ENCODE measurements around the gene SLC31A2. TPM values are rescaled to one million over a fixed set of nuclear protein-coding genes. Genes with fewer than 3 reads are reported as not detected.

Gene SLC31A2
- polyA plus RNA-seq, 1 of the 3 experiments (the other 2 are of a cell fraction), result 6.4 TPM

DNA sequence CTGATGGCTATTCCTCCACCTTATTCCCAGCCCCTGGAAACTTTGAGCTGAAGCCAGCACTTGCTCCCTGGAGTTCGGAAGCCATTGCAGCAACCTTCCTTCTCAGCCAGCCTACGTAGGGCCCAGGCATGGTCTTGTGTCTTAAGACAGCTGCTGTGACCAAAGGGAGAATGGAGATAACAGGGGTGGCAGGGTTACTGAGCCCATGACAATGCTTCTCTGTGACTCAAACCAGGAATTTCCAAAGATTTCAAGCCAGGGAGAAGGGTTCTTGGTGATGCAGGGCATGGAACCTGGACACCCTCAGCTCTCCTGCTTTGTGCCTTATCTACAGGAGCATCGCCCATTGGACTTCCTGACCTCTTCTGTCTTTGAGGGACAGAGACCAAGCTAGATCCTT, 12.2 kb downstream of the SLC31A2 start:
- peaks cover 31 to 66% of the 10 kb centered on the region in 2 experiments for H3K36me3 ChIP-seq (replicated peaks in 1 of 2; ENCODE audit: control insufficient read depth in 1 of 2, insufficient read depth in 2 of 2, low read length in 1 of 2)
- H2AFZ ChIP-seq (ENCODE audit: low read depth), result no peak overlapping the region
- no peaks in the 10 kb centered on the region for H3K79me2 ChIP-seq (ENCODE audit: insufficient read depth)
- H3K27ac ChIP-seq (ENCODE audit: low read depth in 2 of 2, low read length in 1 of 2), result peak overlapping the region in 1 of 2 experiments; percentile 5; a peak in 1 of 4 replicates
- no peaks in the 10 kb centered on the region for H3K9me3 ChIP-seq
- TF ChIP-seq GATA2 (CRISPR knock-in tag; IDR thresholded peaks at IDR 0.05), result no peak
- TF ChIP-seq, protein P1, sequence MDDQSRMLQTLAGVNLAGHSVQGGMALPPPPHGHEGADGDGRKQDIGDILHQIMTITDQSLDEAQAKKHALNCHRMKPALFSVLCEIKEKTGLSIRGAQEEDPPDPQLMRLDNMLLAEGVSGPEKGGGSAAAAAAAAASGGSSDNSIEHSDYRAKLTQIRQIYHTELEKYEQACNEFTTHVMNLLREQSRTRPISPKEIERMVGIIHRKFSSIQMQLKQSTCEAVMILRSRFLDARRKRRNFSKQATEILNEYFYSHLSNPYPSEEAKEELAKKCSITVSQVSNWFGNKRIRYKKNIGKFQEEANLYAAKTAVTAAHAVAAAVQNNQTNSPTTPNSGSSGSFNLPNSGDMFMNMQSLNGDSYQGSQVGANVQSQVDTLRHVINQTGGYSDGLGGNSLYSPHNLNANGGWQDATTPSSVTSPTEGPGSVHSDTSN (IDR thresholded peaks at IDR 0.05), result no peak
- TF ChIP-seq TCF12 (IDR thresholded peaks at IDR 0.05), result no peak
- TF ChIP-seq NFIC (IDR thresholded peaks at IDR 0.05; ENCODE audit: borderline replicate concordance), result no peak
- no peak for TF ChIP-seq EZH2phosphoT487 (IDR thresholded peaks at IDR 0.05; ENCODE audit: borderline replicate concordance, low read depth)
- no peak for TF ChIP-seq RXRA (IDR thresholded peaks at IDR 0.05; ENCODE audit: borderline replicate concordance, low read depth)
- no peak for TF ChIP-seq JUND (IDR thresholded peaks at IDR 0.05)
- no peak for TF ChIP-seq YY1 (IDR thresholded peaks at IDR 0.05; ENCODE audit: low read depth)
- TF ChIP-seq USF2 (IDR thresholded peaks at IDR 0.05; ENCODE audit: borderline replicate concordance, low read depth, low read length), result no peak
- no peak for TF ChIP-seq FOSL2 (IDR thresholded peaks at IDR 0.05; ENCODE audit: borderline replicate concordance, low read depth)
- TF ChIP-seq EP300 (IDR thresholded peaks at IDR 0.05; ENCODE audit: borderline replicate concordance in 1 of 2, low read depth in 1 of 2, low read length in 1 of 2), result no peak
- no peak for TF ChIP-seq CHD2 (IDR thresholded peaks at IDR 0.05; ENCODE audit: low read length, partially characterized antibody)
- no peak for TF ChIP-seq GABPA (IDR thresholded peaks at IDR 0.05; ENCODE audit: low read depth)
- TF ChIP-seq, protein P2, sequence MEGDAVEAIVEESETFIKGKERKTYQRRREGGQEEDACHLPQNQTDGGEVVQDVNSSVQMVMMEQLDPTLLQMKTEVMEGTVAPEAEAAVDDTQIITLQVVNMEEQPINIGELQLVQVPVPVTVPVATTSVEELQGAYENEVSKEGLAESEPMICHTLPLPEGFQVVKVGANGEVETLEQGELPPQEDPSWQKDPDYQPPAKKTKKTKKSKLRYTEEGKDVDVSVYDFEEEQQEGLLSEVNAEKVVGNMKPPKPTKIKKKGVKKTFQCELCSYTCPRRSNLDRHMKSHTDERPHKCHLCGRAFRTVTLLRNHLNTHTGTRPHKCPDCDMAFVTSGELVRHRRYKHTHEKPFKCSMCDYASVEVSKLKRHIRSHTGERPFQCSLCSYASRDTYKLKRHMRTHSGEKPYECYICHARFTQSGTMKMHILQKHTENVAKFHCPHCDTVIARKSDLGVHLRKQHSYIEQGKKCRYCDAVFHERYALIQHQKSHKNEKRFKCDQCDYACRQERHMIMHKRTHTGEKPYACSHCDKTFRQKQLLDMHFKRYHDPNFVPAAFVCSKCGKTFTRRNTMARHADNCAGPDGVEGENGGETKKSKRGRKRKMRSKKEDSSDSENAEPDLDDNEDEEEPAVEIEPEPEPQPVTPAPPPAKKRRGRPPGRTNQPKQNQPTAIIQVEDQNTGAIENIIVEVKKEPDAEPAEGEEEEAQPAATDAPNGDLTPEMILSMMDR (IDR thresholded peaks at IDR 0.05), result no peak
- TF ChIP-seq MEF2A (IDR thresholded peaks at IDR 0.05; ENCODE audit: borderline replicate concordance, low read depth), result no peak
- TF ChIP-seq IRF3 (IDR thresholded peaks at IDR 0.05; ENCODE audit: low read depth, low read length), result no peak
- no peak for TF ChIP-seq TAF1 (IDR thresholded peaks at IDR 0.05; ENCODE audit: borderline replicate concordance, low read depth, low read length)
- TF ChIP-seq, protein P3, sequence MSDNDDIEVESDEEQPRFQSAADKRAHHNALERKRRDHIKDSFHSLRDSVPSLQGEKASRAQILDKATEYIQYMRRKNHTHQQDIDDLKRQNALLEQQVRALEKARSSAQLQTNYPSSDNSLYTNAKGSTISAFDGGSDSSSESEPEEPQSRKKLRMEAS (IDR thresholded peaks at IDR 0.05; ENCODE audit: low read depth), result no peak
- H3K9ac ChIP-seq, result no peak overlapping the region
- H3K9me2 ChIP-seq, result no peaks in the 10 kb centered on the region
- ChIA-PET CTCF (interaction anchor here (1.6 kb wide), 2 partner anchors 51 to 112 kb away, joined by 4 read pairs; partner anchors contain the start of gene CDC26), POLR2A (interaction anchor here (0.7 kb wide), 1 partner anchor 13 kb away, joined by 4 read pairs; no protein-coding TSS in a partner anchor)
- peaks cover 5 to 11% of the 10 kb centered on the region in 2 experiments; a peak in 1 of 4 replicates for H3K4me1 ChIP-seq (ENCODE audit: control insufficient read depth in 1 of 2, insufficient read depth in 2 of 2, low read depth in 1 of 2, low read length in 1 of 2)
- H3K4me2 ChIP-seq, result no peak overlapping the region
- no peak overlapping the region for H3K4me3 ChIP-seq (ENCODE audit: low read depth in 2 of 2, low read length in 1 of 2)
- WGBS (ENCODE audit: low lambda C conversion rate), result 61% methylated on average over 3 of the region's 3 CpGs
- no peak for DNase-seq
- no peaks in the 10 kb centered on the region for H3K27me3 ChIP-seq (ENCODE audit: insufficient read depth)
- H3F3A ChIP-seq (replicated peaks; ENCODE audit: insufficient read depth), result no peaks in the 10 kb centered on the region
- H4K20me1 ChIP-seq (ENCODE audit: insufficient read depth), result no peaks in the 10 kb centered on the region

All from SK-N-SH (cell line).